K562 (cell line): ENCODE data around the gene VPS13D. TPM values are rescaled to one million over a fixed set of nuclear protein-coding genes. Genes with fewer than 3 reads are reported as not detected.

Experiments used
- ATAC-seq: fragments of 200-7000 bp; cut with Tn5 transposase; 3 replicates; pipeline ENCODE4 v1.9.1; 2020; ENCODE audit warnings: moderate library complexity
- BruUV-seq: library from RNA; stranded (reverse); fragments of 400-500 nt; replicated peaks from 2 replicates; lab custom pipeline; 2021; lab: Mats Ljungman, UMichigan
- CTCF ChIA-PET: fragments of 300-600 bp; formaldehyde crosslinking; extraction: SDS; loops from one replicate; lab custom pipeline; 2021; ENCODE audit warnings: low intra/inter-chr PET ratio; lab: Yijun Ruan, JAX
- POLR2A ChIA-PET: fragments of 300-600, 350-650 bp; sonication (Branson Sonifier 250); formaldehyde crosslinking; extraction: SDS; loops from one replicate; lab custom pipeline; 2021; ENCODE audit warnings: antibody characterized with exemption, inconsistent platforms; lab: Yijun Ruan, JAX
- DNase-seq, 4 experiments: peaks; one replicate each; pipeline versions ENCODE4 v3.0.0 to v3.0.0-alpha.2; 2011 to 2018; ENCODE audit warnings: low spot score in 3 of 4, mixed read lengths in 3 of 4; ENCODE audit errors: extremely low read depth in 1 of 4
- FAIRE-seq: peaks from 2 replicates; lab custom pipeline; 2011; peaks lifted over from hg19 to GRCh38; lab: Jason Lieb, UNC
- H2AFZ ChIP-seq: 2 replicates; pipeline ENCODE4 v1.6.0; 2011; ENCODE audit warnings: low read depth, low read length, control low read depth, inconsistent platforms
- H3K27ac ChIP-seq: fragments of 200-600 bp; 3 replicates; pipeline ENCODE4 v1.8.0; 2011; ENCODE audit warnings: low read depth, mild to moderate bottlenecking, control low read depth, inconsistent platforms, low read length, moderate library complexity, mixed read lengths; ENCODE audit errors: extremely low read depth
- H3K27me3 ChIP-seq, 2 experiments: fragments of 300-600 bp in 1 of 2; 2 replicates in 1 of 2; 3 replicates in 1 of 2; pipeline versions ENCODE4 v1.6.0 to v1.8.0; 2011; ENCODE audit warnings: inconsistent platforms in 2 of 2, low read length in 2 of 2, mild to moderate bottlenecking in 1 of 2, mixed read lengths in 1 of 2, moderate library complexity in 1 of 2; ENCODE audit not compliant: control insufficient read depth in 2 of 2, insufficient read depth in 2 of 2
- H3K36me3 ChIP-seq: fragments of 300-600 bp; 3 replicates; pipeline ENCODE4 v1.8.0; 2011; ENCODE audit warnings: mild to moderate bottlenecking, low read length, inconsistent platforms; ENCODE audit not compliant: control insufficient read depth, insufficient read depth
- H3K4me1 ChIP-seq, 2 experiments: fragments of 200-600 bp in 1 of 2; replicated peaks in 1 of 2; 2 replicates in 1 of 2; 3 replicates in 1 of 2; pipeline versions ENCODE4 v1.5.1 to v1.8.0; 2011; ENCODE audit warnings: inconsistent platforms in 2 of 2, low read length in 2 of 2, mild to moderate bottlenecking in 1 of 2, mixed read lengths in 1 of 2, moderate library complexity in 1 of 2; ENCODE audit not compliant: control insufficient read depth in 2 of 2, insufficient read depth in 2 of 2
- H3K4me2 ChIP-seq: 2 replicates; pipeline ENCODE4 v1.6.1; 2011; ENCODE audit warnings: low read length, control low read depth, inconsistent platforms, mixed read lengths; ENCODE audit not compliant: insufficient read depth
- H3K4me3 ChIP-seq: fragments of 200-600 bp; sonication (generic), shearing (Covaris generic); 2 replicates; pipeline ENCODE4 v1.5.1; 2016; ENCODE audit warnings: control low read depth, inconsistent platforms
- H3K79me2 ChIP-seq: fragments of 200-600 bp; 3 replicates; pipeline ENCODE4 v1.8.0; 2011; ENCODE audit warnings: low read length, inconsistent platforms; ENCODE audit not compliant: control insufficient read depth, insufficient read depth
- H3K9ac ChIP-seq, 2 experiments: 2 replicates each; pipeline versions ENCODE4 v1.6.0 to v1.6.1; 2011; ENCODE audit warnings: low read depth in 2 of 2, low read length in 2 of 2, control low read depth in 1 of 2, inconsistent platforms in 1 of 2, mild to moderate bottlenecking in 1 of 2, mixed read lengths in 1 of 2; ENCODE audit not compliant: insufficient read depth in 1 of 2
- H3K9me1 ChIP-seq: one replicate; pipeline ENCODE4 v1.6.0; 2011; ENCODE audit warnings: inconsistent platforms, mild to moderate bottlenecking, low read length, moderate library complexity; ENCODE audit not compliant: control insufficient read depth, insufficient read depth
- H3K9me3 ChIP-seq: replicated peaks from 2 replicates; pipeline ENCODE4 v1.5.1; 2011; ENCODE audit warnings: low read depth, low read length, inconsistent platforms; ENCODE audit not compliant: control insufficient read depth, insufficient read depth
- H4K20me1 ChIP-seq: replicated peaks from 2 replicates; pipeline ENCODE4 v1.6.1; 2011; ENCODE audit warnings: low read length, inconsistent platforms, mixed read lengths; ENCODE audit not compliant: control insufficient read depth, insufficient read depth
- KLF16 ChIP-seq: IDR thresholded peaks from 2 replicates; pipeline ENCODE4 v1.6.1; 2016; ENCODE audit warnings: antibody characterized with exemption
- LARP7 ChIP-seq: fragments of 450-650 bp; IDR thresholded peaks from 2 replicates; pipeline ENCODE4 v1.6.1; 2016
- MYC ChIP-seq, 2 experiments: fragments of 250-450 bp in 1 of 2; sonication (Bioruptor Pico) in 1 of 2; IDR thresholded peaks; 2 replicates each; pipeline versions ENCODE4 v1.5.1 to v1.6.1; 2012 to 2021; ENCODE audit warnings: low read depth in 2 of 2, borderline replicate concordance in 1 of 2, improper control_type of control experiment in 1 of 2, low read length in 1 of 2, mild to moderate bottlenecking in 1 of 2, moderate library complexity in 1 of 2
- RAD21 ChIP-seq, 2 experiments: fragments of 250-450 bp in 1 of 2; fragments of 450-650 bp in 1 of 2; sonication (Bioruptor Pico) in 1 of 2; formaldehyde crosslinking in 1 of 2; IDR thresholded peaks in 1 of 2; conservative IDR thresholded peaks in 1 of 2; 2 replicates each; pipeline versions ENCODE4 v1.4.0 to v1.8.0; 2020 to 2022; ENCODE audit warnings: mild to moderate bottlenecking in 2 of 2, moderate library complexity in 1 of 2
- YY1 ChIP-seq, 3 experiments: IDR thresholded peaks; 2 replicates each; pipeline ENCODE4 v1.6.1; 2011; ENCODE audit warnings: low read length in 2 of 3, mild to moderate bottlenecking in 2 of 3, moderate library complexity in 2 of 3, borderline replicate concordance in 1 of 3, control low read depth in 1 of 3, low read depth in 1 of 3; ENCODE audit not compliant: insufficient read depth in 3 of 3, insufficient replicate concordance in 2 of 3, control insufficient read depth in 1 of 3, insufficient read length in 1 of 3; ENCODE audit errors: extremely low read depth in 1 of 3
- WGBS: fragments of 100-300 bp; shearing (Covaris generic); methylation state at CpG from one replicate; pipeline ENCODE4 v1.1.6; 2016; ENCODE audit warnings: low coverage, mixed read lengths; ENCODE audit not compliant: insufficient coverage; ENCODE audit errors: missing lambda C conversion rate; 5-methylcytosine and 5-hydroxymethylcytosine counted together
- in situ Hi-C: fragments of 300-500 bp; cut with MboI; formaldehyde crosslinking; loops from 4 replicates; pipeline ENCODE4 v1.15.0; 2018; ENCODE audit warnings: inconsistent platforms, mixed read lengths
- intact Hi-C: fragments of 100-400 bp; cut with micrococcal nuclease; formaldehyde crosslinking; loops from 2 replicates; pipeline ENCODE4 v1.14.2; 2022
- polyA plus RNA-seq, 8 experiments: library from polyadenylated mRNA; depleted of rRNA in 4 of 8; stranded (reverse) in 5 of 8; unstranded in 3 of 8; fragments of >200 nt; fragmentation: Nextera tagmentation in 2 of 8; fragmentation: Illumina TruSeq in 1 of 8; extraction: Ambion mirVana in 2 of 8; extraction: Trizol in 1 of 8; gene quantifications; 2 replicates each; pipeline versions ENCODE4 v1.2.1 to v1.2.3, GENCODE V29; 2011 to 2014; ENCODE audit warnings: inconsistent platforms in 1 of 8, missing spikeins in 1 of 8
- total RNA-seq, 7 experiments: library from RNA; depleted of rRNA in 6 of 7; stranded (reverse); fragments of >200 nt in 6 of 7; fragmentation: Illumina TruSeq in 2 of 7; extraction: Trizol in 2 of 7; gene quantifications; 2 replicates each; pipeline versions ENCODE4 v1.2.1 to v1.2.3, GENCODE V29; 2011 to 2021; ENCODE audit warnings: low replicate concordance in 1 of 7
- TF ChIP-seq, protein P1 (sequence below), 3 experiments: IDR thresholded peaks in 2 of 3; conservative IDR thresholded peaks in 1 of 3; 2 replicates each; pipeline ENCODE4 v1.5.1; 2011 to 2012; ENCODE audit warnings: low read length in 3 of 3, mild to moderate bottlenecking in 3 of 3, control low read depth in 2 of 3, improper control_type of control experiment in 1 of 3, inconsistent platforms in 1 of 3, low read depth in 1 of 3, mixed read lengths in 1 of 3, moderate library complexity in 1 of 3; ENCODE audit not compliant: insufficient read depth in 2 of 3
- TF ChIP-seq, protein P2 (sequence below): sonication (generic); formaldehyde crosslinking; IDR thresholded peaks from 2 replicates; pipeline ENCODE4 v1.8.0; 2023; ENCODE audit warnings: mild to moderate bottlenecking, missing genetic modification reagents

Gene VPS13D
- total and polyA plus RNA-seq, 9 of the 15 experiments (the other 6 are each of a cell fraction or from before 2014, with no cell fraction given) = 6.1 to 51.5 (median 38.5) TPM

DNA sequence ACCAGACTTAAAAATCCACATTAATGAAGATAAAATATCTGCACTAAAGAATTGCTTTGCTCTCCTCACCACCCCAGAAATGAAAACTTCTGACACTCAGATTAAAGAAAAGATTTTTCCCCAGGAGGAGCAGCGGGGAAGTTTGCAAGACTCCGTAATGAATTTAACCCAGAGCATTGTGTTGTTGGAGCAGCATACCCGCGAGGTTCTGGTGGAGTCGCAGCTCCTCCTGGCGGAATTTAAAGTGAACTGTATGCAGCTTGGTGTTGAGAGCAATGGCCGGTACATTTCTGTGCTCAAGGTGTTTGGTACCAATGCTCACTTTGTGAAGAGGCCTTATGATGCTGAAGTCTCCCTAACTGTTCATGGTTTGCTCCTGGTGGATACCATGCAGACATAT, 46.4 kb downstream of the VPS13D start:
- Histone ChIP-seq H3K9me1 (no peaks in the 10 kb centered on the region), H4K20me1 (0 out of 2 replicates have a peak, but pooled peaks cover 10% of the 10 kb centered on the region), H3K4me1 (no peaks in the 10 kb centered on the region), H3K9ac (no peak overlapping the region), H3K4me3 (no peak overlapping the region), H3K27me3 (no peaks in the 10 kb centered on the region; a peak in 1 of 5 replicates), H3K36me3 (peaks cover 84% of the 10 kb centered on the region), H3K9me3 (no peaks in the 10 kb centered on the region), H3K4me2 (no peak overlapping the region), H2AFZ (no peak overlapping the region), H3K27ac (no peak overlapping the region), H3K79me2 (peaks cover 12% of the 10 kb centered on the region; the same call in 1 of the 3 replicates)
- 37% methylated on average over 7 of the region's 7 CpGs for WGBS
- ChIA-PET POLR2A (interaction anchor here (0.6 to 1.8 kb wide), 14 partner anchors 10 to 535 kb away, joined by 3 to 7 read pairs (median 4); no protein-coding TSS in a partner anchor), CTCF (interaction anchor here (0.7 to 2.7 kb wide), 7 partner anchors 151 to 504 kb away, joined by 3 to 24 read pairs (median 4); no protein-coding TSS in a partner anchor)
- ATAC-seq = peak; percentile 94
- FAIRE-seq = peak; percentile 88
- in situ Hi-C loops (loop anchor here (5.0 kb wide), 1 partner anchor 154 kb away; no protein-coding TSS in a partner anchor), intact Hi-C loops (loop anchor here (2.0 kb wide), 2 partner anchors 67 to 151 kb away; no protein-coding TSS in a partner anchor)
- peak; percentile 38 to 80 (median 57) for DNase-seq
- TSS peak; percentile 26 for BruUV-seq
- TF ChIP-seq, protein P1, sequence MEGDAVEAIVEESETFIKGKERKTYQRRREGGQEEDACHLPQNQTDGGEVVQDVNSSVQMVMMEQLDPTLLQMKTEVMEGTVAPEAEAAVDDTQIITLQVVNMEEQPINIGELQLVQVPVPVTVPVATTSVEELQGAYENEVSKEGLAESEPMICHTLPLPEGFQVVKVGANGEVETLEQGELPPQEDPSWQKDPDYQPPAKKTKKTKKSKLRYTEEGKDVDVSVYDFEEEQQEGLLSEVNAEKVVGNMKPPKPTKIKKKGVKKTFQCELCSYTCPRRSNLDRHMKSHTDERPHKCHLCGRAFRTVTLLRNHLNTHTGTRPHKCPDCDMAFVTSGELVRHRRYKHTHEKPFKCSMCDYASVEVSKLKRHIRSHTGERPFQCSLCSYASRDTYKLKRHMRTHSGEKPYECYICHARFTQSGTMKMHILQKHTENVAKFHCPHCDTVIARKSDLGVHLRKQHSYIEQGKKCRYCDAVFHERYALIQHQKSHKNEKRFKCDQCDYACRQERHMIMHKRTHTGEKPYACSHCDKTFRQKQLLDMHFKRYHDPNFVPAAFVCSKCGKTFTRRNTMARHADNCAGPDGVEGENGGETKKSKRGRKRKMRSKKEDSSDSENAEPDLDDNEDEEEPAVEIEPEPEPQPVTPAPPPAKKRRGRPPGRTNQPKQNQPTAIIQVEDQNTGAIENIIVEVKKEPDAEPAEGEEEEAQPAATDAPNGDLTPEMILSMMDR (IDR thresholded peaks at IDR 0.05 in 2 of 3, conservative IDR thresholded peaks at IDR 0.05 in 1 of 3; ENCODE audit: insufficient read depth in 2 of 3, low read depth in 1 of 3, low read length in 3 of 3) = peak; percentile 86 to 91 (median 89)
- TF ChIP-seq MYC (IDR thresholded peaks at IDR 0.05; ENCODE audit: low read depth, low read length) (no peak), MYC (CRISPR knock-in tag; IDR thresholded peaks at IDR 0.05; ENCODE audit: borderline replicate concordance, low read depth) (no peak), KLF16 (peak; percentile 11; the same call in 1 of the 2 replicates), YY1 (IDR thresholded peaks at IDR 0.05; ENCODE audit: borderline replicate concordance in 1 of 3, control insufficient read depth in 1 of 3, extremely low read depth in 1 of 3, insufficient read depth in 3 of 3, insufficient read length in 1 of 3, insufficient replicate concordance in 2 of 3, low read depth in 1 of 3, low read length in 2 of 3) (peak in 1 of 3 experiments; percentile 33), LARP7 (no peak), RAD21 (CRISPR knock-in tag; conservative IDR thresholded peaks at IDR 0.05 in 1 of 2, IDR thresholded peaks at IDR 0.05 in 1 of 2) (peak; percentile 71 to 85)
- TF ChIP-seq, protein P2, sequence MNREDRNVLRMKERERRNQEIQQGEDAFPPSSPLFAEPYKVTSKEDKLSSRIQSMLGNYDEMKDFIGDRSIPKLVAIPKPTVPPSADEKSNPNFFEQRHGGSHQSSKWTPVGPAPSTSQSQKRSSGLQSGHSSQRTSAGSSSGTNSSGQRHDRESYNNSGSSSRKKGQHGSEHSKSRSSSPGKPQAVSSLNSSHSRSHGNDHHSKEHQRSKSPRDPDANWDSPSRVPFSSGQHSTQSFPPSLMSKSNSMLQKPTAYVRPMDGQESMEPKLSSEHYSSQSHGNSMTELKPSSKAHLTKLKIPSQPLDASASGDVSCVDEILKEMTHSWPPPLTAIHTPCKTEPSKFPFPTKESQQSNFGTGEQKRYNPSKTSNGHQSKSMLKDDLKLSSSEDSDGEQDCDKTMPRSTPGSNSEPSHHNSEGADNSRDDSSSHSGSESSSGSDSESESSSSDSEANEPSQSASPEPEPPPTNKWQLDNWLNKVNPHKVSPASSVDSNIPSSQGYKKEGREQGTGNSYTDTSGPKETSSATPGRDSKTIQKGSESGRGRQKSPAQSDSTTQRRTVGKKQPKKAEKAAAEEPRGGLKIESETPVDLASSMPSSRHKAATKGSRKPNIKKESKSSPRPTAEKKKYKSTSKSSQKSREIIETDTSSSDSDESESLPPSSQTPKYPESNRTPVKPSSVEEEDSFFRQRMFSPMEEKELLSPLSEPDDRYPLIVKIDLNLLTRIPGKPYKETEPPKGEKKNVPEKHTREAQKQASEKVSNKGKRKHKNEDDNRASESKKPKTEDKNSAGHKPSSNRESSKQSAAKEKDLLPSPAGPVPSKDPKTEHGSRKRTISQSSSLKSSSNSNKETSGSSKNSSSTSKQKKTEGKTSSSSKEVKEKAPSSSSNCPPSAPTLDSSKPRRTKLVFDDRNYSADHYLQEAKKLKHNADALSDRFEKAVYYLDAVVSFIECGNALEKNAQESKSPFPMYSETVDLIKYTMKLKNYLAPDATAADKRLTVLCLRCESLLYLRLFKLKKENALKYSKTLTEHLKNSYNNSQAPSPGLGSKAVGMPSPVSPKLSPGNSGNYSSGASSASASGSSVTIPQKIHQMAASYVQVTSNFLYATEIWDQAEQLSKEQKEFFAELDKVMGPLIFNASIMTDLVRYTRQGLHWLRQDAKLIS = no peak
